ENCODE measurements around the gene CASP10.

- TF ChIP-seq EZH2 (IDR thresholded peaks at IDR 0.05; ENCODE audit: insufficient read depth, poor library complexity, severe bottlenecking), result no peak
- no peak for TF ChIP-seq EZH2phosphoT487 (IDR thresholded peaks at IDR 0.05; ENCODE audit: insufficient read depth, low read depth)
Measured at GRCh38 chr2:201197781-201198180, 14.8 kb downstream of the CASP10 start.

All from GM23248 (cell line).